ENCODE results near the gene CRISPLD2.
"Not testable (repeated sequence)": the region's sequence is repeated elsewhere in the genome, so short reads cannot be mapped to it uniquely, and the experiment has no call there.

Gene CRISPLD2

DNA sequence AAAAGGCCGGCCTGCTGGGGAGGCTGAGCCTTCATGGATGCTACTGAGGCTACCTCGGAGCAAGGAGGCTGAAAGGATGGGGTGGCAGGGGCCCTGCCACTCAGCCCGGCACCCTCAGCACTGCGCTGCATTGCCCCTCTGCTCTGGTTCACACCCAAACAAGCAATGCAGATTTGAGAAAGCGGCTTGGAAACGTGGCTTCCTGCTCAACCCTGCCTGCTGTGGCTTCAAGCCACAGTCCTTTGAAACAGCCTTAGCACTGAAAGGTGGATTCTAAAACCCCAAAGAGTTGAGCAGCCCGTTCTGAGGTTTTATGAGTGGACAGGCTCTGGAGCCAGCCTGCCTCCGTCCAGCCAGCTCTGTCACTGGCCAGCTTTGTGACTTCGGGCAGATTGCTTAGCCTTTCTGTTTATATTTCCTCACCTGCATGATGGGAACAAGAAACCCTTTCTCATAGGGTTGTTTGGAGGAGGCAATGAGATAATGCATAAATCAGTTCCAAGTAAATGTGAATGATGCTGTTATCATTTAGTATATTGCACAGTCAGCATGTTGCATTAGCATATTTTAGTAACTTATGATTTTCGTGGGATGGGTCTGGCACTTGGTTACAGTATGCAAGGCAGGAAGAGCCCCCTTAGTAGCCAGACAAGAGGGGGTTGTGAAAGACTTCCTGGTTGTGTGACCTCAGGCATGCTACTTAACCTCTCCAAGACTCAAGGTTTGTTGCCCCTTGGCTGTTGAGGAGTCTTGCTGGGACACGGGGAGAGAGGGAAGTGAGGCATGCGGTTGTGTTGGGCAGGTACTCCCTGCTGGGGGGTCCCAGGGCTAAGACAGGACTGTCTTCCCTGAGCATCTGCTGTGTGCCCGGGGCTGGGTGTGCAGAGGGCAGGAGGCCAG is 23.6 kb downstream of the CRISPLD2 start:
- DNase-seq = no peak

- no peak for DNase-seq
Observed at GRCh38 chr16:84844049-84844350, 24.2 kb downstream of the CRISPLD2 start.

GRCh38 chr16:84844559-84845495 is 25.0 kb downstream of the CRISPLD2 start:
- no peak for DNase-seq

DNA sequence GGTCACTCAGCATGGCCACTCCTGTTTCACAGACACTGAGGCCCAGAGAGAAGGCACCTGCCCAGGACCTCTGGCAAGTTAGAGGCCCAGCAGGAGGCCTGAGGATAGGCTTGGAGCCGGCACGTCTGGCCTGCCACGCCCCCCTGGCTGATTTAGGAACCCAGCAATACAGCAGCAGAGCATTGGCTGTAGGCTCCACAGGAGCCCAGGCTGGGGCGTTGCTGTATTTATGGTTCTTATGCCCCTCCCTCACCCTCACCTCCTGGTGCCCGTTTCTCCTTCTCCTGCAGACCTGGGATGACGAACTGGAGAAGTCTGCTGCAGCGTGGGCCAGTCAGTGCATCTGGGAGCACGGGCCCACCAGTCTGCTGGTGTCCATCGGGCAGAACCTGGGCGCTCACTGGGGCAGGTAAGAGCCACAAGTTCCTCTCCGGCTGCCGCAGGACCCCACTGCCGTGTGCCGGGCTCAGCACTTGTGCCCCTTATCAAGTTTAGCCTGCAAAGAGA is 25.8 kb downstream of the CRISPLD2 start:
- no peak for DNase-seq

DNA sequence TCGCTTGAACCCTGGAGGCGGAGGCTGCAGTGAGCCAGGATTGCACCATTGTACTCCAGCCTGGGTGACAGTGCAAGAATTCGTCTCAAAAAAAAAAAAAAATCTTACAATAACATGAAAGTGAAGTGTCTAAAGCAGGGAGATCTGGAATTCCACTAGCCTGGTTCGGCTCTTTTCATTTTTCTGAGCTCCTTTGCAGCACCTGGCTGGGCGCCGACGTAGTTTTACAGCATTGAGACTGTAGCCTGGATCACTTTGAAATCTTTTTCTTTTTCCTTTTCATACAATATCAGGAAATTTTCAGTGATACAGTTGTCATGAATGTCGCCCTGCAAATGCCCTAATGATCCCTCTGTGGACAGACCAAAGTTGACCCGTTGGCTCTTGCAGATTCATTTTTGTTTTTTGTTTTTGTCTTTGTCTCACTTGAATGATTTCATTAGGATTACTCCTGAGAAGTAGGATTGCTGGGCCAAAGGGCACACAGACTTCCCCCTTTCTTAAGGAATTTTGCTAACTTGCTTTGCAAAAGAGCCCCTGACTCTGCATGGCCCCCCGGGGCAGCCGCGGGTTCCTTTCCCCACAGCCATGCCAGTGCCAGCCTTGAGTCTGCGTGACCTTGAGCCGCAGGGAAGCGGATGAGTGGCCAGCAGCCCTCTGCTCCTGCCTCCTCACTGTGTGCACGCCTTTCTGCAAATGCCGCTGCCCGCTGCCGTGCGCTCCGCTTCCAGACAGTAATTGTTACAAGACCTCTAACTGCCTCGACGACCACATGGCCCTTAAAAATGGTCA is 28.0 kb downstream of the CRISPLD2 start:
- DNase-seq = no peak

DNA sequence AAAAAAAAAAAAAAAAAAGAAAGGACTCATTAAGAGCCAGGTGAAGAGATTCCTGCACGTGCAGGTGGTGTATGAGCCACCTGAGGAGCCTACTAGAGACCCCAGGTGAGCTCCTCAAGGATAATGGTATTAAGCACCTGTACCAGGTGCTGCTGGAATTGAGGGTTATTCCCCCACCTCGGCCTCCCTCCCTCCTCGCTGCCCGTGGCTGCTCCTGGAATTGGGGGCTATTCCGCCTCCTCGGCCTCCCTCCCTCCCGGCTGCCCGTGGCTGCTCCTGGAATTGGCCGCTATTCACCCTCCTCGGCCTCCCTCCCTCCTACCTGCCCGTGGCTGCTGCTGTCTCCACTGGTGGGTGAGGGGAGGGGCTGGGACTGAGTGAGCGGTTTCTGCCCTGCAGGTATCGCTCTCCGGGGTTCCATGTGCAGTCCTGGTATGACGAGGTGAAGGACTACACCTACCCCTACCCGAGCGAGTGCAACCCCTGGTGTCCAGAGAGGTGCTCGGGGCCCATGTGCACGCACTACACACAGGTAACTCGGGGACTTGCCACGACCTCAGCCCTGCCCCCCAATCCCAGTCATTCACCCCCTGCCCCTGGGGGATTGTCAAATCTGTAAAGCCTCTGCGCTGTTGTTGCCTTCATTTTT is 29.3 kb downstream of the CRISPLD2 start:
- DNase-seq = no peak

GRCh38 chr16:84849751-84850150 is 30.0 kb downstream of the CRISPLD2 start:
- DNase-seq = no peak

DNA sequence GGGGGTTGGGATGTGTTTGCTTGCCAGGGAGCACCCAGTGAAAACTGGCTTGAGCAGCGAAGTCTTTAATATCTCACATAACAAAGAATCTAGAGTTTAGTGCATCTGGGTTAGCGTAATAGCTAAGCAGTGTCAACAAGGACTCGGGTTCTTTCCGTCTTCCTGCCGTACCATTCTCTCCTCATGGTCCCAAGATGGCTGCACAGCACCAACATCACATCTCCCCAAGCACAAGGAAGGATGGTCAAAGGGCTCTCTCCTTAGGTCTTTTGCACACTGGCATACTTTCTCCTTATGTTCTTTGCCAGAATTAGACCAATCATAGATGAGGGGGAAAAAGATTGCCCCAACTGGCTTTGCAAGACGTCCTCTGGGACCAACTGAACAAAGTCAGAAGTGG is 30.9 kb downstream of the CRISPLD2 start:
- no peak for DNase-seq

DNA sequence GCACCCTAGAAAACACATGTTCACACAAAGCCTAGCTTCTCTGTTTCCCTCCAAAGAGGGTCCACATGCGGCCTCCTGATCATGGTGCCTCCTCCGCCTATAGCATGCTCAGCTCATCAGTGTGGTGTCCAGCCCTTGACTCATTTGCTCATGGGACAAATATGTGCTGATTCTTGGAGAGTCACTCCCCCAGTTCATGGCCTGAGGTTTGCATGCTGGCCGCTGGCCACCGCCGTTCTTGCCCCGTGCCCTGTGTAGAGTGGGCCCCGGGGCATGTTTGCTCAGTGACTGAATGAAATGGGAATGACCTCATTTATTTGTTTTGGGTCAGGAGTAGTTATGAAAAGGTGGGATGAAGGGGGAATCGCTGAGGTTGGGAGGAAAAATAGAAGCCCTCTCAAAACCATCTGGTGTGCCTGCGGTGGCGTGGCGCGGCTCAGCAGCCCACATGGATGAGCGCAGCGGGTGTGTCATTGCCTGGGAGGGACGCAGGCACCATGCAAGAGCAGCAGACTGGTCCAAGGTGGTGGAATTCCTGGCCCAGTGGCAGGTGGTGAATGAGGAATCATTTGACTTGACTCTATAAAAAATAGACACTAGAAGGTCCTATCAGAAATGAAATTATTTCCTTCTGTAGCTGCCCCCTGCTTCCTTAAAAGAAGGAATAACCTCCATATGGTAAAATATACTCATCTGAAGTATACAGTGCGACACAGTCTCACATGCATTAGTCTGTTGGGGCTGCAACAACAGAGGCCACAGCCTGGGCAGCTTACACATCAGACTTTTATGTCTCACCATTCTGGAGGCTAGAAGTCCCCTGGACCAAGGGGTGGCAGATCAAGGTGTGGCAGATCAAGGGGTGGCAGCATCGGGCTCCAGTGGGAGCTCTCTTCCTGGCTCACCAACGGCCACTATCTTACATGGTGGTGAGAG is 31.7 kb downstream of the CRISPLD2 start:
- no peak for DNase-seq

DNA sequence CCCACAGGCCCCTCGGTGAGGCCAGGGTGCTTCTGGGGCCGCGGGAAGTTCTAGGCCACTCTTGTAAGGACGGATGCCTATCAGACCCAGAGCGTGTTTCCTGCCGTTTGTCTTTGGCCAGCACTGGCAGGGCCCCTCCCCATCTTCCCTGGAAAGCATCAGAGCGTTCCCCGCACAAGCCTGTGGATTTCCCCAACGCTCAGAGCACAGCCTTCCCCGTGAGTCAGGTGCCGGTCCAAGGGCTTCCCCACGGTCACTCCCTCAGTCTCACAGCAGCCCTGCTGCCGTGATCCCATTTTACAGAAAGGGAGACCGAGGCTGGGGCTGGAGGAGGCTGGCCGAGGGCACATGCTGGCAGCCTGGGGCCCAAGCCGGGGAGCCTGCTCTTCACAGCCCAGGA is 33.7 kb downstream of the CRISPLD2 start:
- no peak for DNase-seq

DNA sequence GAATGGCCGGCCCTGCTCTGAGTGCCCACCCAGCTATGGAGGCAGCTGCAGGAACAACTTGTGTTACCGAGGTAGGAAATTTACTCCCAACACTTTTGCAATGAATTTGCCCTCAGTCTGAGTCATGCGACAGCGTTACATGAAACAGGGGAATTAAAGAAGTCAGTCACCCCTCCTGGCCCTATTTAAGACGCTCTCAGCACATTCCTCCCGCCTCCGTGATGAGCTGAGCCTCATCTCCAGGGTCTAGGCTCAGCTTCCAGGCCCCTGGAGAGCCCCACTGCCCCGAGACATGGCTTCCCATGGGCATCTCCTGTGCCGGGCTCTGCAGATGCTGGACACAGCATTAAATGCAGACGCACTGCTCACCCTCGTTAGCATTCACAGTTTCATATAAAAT is 35.0 kb downstream of the CRISPLD2 start:
- no peak for DNase-seq

- not testable (repeated sequence) for DNase-seq
Observed at GRCh38 chr16:84855435-84856202, 35.8 kb downstream of the CRISPLD2 start.

DNA sequence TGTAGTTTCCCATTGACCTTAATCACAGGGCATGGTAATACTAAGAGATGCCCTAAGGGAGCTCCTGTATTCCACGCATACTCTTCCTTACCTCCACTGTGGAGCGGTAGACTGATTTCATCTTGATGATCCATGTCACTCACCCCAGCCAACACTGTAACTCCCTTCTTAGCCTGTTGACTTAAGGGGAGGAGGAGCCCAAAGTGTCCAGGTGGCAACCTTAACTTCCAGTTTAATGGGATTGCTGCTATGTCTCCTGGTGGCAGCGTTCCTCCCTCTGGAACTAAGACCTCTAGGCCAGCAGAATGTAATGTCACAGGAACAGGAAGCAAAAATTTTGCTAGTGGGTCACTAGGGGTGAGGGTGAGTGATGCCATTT is 36.4 kb downstream of the CRISPLD2 start:
- DNase-seq = not testable (repeated sequence)

GRCh38 chr16:84856811-84857210 is 37.0 kb downstream of the CRISPLD2 start:
- DNase-seq = not testable (repeated sequence)

- no peak for DNase-seq
Observed at GRCh38 chr16:84859681-84860080, 39.9 kb downstream of the CRISPLD2 start.

DNA sequence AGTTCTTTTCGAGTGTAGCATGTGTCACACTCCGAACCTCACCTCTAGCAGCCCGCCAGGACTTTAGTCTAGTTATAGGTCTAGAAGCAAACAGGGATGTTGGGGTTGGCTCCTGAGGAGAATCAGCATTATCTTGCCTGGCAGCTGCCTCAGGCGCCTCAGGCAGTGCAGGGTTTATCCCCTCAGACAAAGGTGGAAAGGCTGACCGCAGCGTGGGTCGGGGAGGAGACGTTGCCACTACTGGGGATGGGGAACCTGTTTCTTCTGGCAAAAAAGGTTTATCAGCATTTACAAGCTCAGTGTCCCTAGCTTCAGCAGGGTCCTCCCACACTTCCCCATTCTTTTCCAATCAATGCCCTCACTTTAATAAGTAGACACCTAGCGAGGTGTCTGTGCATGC is 40.6 kb downstream of the CRISPLD2 start:
- no peak for DNase-seq

GRCh38 chr16:84861671-84862070 is 41.9 kb downstream of the CRISPLD2 start:
- DNase-seq = no peak

GRCh38 chr16:84862804-84863480 is 43.2 kb downstream of the CRISPLD2 start:
- no peak for DNase-seq

GRCh38 chr16:84863481-84863814 is 43.7 kb downstream of the CRISPLD2 start:
- no peak for DNase-seq
